Measurements from ENCODE around the gene BAD.
A peak's percentile ranks its signal among the peaks of the same experiment; 100 is the strongest.
"Not testable (repeated sequence)": the region's sequence is repeated elsewhere in the genome, so short reads cannot be mapped to it uniquely, and the experiment has no call there.

The BAD gene

GRCh38 chr11:64314805-64315561 lies 30.5 kb upstream of the BAD start:
- DNase-seq (ENCODE audit: low read depth, low spot score): no peak

GRCh38 chr11:64314146-64314804 lies 29.8 kb upstream of the BAD start:
- DNase-seq (ENCODE audit: low read depth, low spot score): no peak

DNA sequence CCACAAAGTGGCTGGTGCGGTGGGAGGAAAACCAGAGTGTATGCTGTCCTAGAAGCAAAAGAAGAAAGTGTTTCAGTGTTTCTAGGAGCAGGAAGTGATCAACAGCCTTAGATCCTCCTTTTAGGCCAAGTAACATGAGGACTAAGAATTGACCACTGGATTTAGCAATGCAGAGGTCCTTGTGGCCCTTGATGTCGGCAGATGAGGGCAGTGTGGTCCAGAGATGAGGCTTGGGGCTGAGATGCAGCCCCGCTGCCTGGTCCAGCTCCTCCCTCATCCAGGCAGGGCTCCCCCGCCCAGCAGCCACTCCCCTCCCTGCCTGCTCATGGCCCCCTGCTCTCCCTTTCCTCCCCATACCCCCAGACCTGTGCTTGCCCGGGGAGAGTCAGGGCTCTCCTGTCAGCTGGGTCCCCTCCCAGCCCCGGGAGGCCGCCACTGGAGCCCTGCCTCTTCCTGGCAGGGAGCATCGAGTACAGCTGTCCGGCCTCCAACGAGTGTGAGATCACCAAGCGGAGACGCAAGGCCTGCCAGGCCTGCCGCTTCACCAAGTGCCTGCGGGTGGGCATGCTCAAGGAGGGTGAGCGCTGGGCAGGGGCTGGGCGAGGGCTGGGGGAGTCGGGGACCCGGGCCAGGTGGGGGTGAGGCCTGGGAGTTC lies 29.2 kb upstream of the BAD start:
- no peak for DNase-seq (ENCODE audit: low read depth, low spot score)

DNA sequence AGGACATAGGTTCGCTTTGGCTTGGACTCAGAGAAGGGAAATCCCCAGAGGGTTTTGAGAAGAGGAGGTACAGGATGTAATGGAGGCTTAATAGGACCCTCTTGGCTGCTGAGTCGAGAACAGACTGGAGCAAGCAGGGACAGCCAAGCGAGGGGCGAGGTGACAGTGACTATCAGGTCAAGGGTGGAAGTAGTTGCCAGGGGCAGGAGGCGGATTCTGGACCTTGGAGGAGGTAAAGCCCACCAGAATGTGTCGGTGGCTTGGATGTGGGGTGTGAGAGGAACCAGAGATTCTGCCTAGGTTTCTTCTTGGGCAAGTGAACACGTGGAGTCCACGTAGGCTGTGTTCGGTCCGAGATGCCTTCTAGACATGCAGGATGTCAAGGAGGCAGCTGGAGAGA lies 28.5 kb upstream of the BAD start:
- DNase-seq (ENCODE audit: low read depth, low spot score): no peak

DNA sequence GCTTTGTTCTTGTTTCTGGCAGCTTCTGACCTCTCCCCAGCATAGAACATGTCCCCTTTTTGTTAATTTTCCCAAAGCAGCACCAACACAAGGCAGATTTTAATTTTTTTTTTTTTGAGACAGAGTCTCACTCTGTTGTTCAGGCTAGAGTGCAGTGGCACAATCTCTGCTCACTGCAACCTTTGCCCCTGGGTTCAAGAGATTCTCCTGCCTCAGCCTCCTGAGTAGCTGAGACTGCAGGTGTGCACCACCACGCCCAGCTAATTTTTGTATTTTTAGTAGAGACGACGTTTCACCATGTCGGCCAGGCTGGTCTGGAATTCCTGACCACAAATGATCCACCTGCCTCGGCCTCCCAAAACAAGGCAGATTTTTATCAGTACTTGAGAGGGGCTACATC lies 23.3 kb upstream of the BAD start:
- not testable (repeated sequence) for DNase-seq (ENCODE audit: low read depth, low spot score)

- no peak for DNase-seq (ENCODE audit: low read depth, low spot score)
These were observed 22.6 kb upstream of the BAD start for GRCh38 chr11:64306876-64307622.

DNA sequence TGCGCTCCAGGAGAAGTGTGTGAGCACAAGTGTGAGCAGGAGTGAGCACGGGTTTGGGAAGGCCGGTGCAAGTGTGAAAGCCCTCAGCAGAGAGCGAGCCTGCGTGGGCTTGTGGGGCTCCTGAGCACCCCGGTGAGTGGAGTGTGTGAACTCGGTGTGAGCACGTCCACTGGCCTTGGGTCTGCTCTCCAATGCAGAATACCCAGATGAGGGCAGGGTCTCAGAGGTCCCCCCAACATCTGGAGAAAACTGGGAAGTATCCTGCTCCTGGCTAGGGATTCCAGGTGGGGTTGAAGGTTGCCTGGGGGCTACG lies 22.1 kb upstream of the BAD start:
- DNase-seq (ENCODE audit: low read depth, low spot score): no peak

DNA sequence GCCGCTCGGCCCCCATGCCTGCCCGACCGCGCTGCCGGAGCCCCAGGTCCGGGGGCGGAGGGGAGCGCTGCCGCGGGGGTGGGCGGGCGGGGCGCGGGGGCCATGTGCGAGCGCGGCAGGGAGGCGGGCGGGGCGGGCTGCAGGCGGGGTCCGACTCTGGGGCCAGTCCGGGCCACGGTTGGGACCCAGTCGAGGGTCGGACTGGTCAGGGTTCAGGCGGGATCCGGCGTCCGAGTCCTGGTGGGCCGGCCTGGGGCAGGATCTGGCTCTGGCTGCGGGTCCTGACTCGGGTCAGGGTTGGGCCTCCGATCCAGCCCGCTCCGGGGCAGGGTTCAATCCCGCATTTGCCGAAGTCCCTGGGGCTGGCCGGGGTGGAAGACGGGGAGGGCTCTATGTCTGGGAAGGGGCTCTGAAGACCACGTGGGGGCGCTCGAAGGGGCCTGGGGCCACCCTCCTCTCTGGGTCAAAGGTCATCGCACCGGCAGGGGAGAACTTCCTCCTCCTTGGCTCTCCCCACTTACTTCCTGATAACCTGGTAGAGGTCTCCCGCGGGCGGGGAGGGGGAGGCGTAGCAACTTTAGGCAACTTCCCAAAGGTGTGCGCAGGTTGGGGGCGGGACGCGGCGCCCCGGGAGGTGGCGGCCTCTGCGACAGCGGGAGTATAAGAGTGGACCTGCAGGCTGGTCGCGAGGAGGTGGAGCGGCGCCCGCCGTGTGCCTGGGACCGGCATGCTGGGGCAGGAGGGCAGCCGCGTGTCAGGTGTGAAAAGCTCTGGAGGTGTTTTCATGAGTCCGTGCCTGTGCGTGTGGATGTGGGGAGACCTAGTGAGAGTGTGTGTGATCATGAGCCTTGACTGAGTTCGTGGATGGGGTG lies 21.5 kb upstream of the BAD start:
- peak; percentile 21 for DNase-seq (ENCODE audit: low read depth, low spot score)

DNA sequence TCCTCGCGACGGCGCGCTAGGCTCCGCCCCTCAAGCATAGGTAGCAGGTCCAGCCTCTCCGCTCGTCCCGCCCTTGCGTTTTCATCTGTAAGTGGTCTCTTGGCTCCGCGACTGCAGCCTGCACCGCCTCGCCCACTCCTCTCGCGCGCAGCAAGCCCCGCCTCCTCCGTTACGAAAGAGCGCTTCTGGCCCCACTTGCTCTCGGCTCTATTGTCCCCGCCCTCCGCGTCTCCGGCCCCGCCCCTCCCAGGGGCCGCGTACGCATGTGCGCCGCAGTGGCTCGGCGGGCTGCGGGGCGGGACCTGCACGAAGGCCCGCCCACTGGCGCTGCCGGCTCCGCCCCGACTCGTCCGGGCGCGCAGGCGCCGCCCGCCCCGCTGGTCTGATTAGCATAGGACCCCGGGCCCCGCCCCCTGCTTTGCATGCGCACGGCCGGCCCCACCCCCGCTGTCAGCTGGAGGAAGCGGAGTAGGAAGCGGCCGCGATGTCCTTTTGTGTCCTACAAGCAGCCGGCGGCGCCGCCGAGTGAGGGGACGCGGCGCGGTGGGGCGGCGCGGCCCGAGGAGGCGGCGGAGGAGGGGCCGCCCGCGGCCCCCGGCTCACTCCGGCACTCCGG lies 20.7 kb upstream of the BAD start, which contains the start of gene ESRRA:
Gene ESRRA, plus strand, starts transcription at position 450 of the 616 bp plus-strand sequence. CDS start 1,656 bp downstream, outside the sequence.
- DNase-seq (ENCODE audit: low read depth, low spot score): peak; percentile 99

DNA sequence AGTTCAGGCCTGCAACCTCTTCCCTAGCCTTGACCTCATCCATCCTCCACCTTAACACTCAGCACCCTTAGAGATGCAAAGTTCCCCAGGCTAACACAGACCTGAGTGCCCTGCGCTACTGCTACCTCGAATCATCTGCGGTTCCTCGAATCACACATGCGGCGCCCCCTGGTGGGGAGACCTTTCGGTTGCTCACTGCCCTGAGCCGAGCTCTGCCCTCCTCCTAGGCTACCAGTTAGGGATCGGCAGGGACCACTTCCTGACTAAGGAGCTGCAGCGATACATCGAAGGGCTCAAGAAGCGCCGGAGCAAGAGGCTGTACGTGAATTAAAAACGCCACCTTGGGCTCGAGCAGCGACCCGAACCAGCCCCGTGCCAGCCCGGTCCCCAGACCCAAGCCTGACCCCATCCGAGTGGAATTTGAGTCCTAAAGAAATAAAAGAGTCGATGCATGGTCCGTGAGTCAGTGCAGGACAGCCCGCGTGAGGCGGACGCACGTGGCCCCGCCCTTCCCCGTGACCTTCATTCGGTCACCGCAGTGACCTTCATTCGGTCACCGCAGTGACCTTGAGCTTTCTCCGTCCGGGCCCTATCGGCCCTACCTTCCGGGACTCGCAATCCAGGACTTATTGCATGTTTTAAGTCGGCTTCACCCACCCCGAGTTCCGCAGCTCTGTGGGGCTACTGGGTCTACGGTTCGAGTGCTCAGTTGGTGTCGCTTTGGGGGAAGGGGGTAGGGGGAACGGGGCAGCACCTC lies 20.0 kb upstream of the BAD start:
- peak; percentile 91 for DNase-seq (ENCODE audit: low read depth, low spot score)

- DNase-seq (ENCODE audit: low read depth, low spot score): no peak
These were observed 19.5 kb upstream of the BAD start for GRCh38 chr11:64304032-64304315.

DNA sequence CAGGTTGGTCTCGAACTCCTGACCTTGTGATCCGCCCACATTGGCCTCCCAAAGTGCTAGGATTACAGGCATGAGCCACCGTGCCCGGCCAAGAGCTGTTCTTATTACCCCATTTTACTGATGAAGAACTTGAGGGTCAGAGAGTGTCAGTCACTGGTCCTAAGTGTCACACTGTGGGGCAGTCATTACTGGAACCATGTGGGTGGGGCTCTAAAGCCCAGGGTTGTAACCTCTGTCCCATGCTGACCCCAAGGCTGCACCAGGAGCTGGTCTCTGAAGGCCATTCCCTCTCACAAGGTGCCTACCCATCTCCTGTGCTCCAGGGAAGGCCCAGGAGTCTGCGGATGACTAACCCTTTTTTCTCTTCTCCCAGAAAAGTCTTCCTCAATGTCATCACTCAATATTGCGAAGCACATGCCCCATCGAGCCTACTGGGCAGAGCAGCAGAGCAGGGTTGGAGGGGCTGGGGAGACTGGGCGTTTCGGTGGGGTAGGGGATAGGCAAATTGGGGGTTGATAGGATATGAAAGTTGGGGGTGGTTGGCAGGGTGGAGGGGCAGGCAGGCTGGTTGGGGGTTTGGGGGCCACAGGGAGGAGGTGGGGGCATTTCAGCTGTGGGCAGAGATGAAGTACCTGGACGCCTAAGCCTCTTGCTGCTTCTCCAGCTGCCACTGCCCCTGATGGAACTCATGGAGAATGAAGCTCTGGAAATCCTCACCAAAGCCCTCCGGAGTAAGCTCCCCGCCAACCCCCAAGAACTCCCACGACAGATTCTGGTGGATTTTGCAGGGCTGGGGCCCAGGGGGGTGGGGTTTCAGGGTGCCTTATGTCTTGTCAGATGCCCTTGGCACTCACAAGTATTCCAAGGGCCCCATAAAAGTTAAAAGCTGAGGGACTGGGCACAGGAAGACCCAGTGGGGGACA lies 18.9 kb upstream of the BAD start:
- no peak for DNase-seq (ENCODE audit: low read depth, low spot score)

GRCh38 chr11:64299847-64300648 lies 15.6 kb upstream of the BAD start, which contains the start of gene CATSPERZ:
CATSPERZ (plus strand) TSS chr11:64300358; CDS start chr11:64300411, 53 bp downstream.
- no peak for DNase-seq (ENCODE audit: low read depth, low spot score)

DNA sequence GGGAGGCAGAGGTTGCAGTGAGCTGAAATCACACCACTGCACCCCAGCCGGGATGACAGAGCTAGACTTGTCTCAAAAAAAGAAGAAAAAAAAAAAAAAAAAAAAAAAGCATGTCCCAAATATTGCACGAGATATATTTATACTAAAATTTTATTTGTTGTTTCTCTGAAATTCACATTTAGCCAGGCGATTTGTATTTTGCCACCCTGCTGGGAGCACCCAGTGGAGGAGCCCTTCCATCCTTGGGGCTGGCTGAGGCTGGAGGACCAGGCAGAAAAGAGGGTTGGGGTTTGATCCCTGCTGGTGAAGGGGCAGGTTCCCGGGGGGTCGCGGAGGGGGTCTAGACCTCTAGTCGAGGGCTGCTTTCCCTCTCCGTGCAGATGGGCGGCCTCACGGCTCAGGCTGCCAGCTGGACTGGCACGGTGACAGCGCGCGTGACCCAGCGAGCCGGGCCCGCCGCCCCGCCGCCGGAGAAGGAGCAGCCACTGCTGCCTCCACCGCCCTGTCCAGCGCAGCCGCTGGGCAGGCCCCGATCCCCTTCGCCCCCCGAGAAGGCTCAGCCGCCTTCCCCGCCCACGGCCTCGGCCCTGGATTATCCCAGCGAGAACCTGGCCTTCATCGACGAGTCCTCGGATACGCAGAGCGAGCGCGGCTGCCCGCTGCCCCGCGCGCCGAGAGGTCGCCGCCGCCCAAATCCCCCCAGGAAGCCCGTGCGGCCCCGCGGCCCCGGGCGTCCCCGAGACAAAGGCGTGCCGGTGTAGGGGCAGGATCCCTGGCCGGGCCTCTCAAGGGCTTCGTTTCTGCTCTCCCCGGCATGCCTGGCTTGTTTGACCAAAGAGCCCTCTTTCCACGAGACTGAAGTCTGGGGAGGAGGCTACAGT lies 14.7 kb upstream of the BAD start:
- no peak for DNase-seq (ENCODE audit: low read depth, low spot score)

DNA sequence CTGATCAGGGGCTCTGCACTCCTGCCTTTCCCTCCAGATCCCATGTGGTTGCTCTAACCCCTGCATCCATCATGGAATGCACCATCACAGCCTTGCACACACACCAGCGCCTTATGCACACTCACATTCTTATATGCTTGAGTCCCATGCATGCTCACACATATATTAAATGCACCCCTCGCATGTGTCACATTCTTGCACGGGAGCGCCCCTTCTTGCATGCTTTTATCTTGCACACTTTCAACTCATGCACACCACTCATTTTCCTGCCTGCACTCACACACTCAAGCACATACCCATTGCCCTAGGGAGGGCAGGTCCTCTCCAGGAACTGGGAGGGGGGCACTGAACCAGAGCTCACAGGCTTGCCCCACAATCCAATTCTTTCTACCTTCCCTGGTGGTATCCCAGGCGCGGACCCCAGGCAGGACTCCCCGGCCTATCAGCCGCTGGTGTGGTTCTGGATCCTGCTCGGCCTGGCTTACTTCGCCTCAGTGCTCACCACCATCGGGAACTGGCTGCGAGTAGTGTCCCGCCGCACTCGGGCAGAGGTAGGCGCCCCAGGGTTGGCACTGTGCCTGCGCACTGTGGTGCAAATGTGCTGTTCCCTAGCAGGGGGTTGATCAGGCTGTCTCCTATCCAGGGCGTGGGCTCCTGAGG lies 13.4 kb upstream of the BAD start:
- DNase-seq (ENCODE audit: low read depth, low spot score): no peak

DNA sequence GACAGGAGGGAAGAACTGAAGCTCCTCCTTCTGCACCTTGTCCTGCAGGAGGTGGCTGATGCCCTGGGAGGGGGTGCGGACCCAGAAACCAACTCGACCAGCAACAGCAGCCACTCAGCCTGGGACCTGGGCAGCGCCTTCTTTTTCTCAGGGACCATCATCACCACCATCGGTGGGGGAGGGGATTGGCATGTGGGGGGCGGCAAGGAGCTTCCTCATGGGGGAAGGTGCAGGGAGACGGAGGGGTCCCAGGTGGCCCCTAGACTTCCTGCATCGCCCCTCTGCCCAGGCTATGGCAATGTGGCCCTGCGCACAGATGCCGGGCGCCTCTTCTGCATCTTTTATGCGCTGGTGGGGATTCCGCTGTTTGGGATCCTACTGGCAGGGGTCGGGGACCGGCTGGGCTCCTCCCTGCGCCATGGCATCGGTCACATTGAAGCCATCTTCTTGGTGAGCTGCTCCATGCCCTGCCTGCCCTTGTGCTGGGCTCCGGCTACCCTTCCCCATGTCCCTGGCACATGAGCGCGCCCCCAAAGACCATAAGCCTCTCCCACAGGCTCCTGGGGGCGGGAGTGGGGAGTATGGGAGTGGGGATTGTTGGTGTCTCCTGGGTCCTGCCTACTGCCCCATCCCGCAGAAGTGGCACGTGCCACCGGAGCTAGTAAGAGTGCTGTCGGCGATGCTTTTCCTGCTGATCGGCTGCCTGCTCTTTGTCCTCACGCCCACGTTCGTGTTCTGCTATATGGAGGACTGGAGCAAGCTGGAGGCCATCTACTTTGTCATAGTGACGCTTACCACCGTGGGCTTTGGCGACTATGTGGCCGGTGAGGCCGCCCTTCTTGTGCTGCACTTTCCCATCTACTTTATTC lies 12.6 kb upstream of the BAD start:
- no peak for DNase-seq (ENCODE audit: low read depth, low spot score)

All from activated naive CD8-positive, alpha-beta T cell treated with anti-CD3 and anti-CD28 coated beads, Interleukin-2, amount 50 U/mL, for 16 hours (primary cell).